Effector CD4-positive, alpha-beta T cell (primary cell): ENCODE data around the gene VPREB1.
"Not testable (repeated sequence)": the region's sequence is repeated elsewhere in the genome, so short reads cannot be mapped to it uniquely, and the experiment has no call there.

Experiments
- DNase-seq: peaks from one replicate; pipeline ENCODE4 v3.0.0-alpha.2; 2020

Gene VPREB1

DNA sequence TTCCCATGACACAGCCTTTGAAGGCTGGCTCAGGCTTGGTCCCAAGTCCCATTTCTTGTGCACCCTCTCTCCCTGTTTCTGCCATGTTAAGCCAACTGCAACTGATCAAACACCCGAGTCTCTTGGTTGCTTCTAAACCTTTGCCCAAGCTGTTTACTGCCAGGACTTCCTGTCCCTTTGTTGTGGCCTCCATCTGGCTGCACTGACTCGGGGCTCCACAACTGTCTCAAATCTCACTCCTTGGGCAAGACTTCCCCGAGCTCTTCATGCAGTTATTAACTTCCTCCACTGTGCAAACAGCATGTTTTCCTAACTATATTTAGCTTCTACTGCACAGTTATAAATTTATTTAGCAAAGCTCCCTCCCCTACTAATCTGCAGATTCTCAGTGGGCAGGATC, 4.3 kb downstream of the VPREB1 start:
- no peak for DNase-seq

- DNase-seq: not testable (repeated sequence)
Measured at GRCh38 chr22:22250651-22251050, 6.1 kb downstream of the VPREB1 start.

GRCh38 chr22:22256133-22256532, 11.5 kb downstream of the VPREB1 start:
- not testable (repeated sequence) for DNase-seq

GRCh38 chr22:22258597-22259415, 14.2 kb downstream of the VPREB1 start:
- not testable (repeated sequence) for DNase-seq

DNA sequence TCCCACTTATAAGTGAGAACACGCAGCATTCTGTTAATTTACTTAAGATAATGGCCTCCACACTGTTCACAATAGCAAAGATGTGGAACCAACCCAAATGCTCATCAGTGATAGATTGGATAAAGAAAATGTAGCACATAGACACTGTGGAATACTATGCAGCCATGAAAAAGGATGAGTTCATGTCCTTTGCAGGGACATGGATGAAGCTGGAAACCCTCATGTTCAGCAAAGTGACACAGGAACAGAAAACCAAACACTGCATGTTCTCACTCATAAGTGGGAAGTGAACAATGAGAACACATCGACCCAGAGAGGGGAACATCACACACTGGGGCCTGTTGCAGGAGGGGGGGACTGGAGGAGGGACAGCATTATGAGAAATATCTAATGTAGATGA, 15.6 kb downstream of the VPREB1 start:
- DNase-seq: not testable (repeated sequence)

DNA sequence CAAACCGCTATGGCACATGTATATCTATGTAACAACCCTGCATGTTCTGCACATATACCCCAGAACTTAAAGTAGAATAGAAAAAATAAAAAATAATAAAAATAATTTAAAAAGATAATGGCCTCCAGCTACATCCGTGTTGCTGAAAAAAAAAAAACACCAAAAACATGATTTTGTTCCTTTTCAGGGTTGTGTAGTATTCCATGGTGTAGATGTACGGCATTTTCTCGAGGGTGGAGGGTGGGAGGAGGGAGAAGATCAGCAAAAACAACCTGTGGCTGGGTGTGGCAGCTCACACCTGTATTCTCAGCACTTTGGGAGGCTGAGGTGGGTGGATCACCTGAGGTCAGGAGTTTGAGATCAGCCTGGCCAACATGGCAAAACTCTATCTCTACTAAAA, 16.0 kb downstream of the VPREB1 start:
- DNase-seq: not testable (repeated sequence)

- not testable (repeated sequence) for DNase-seq
Measured at GRCh38 chr22:22262332-22263074, 17.9 kb downstream of the VPREB1 start.

GRCh38 chr22:22263823-22264222, 19.2 kb downstream of the VPREB1 start:
- not testable (repeated sequence) for DNase-seq

GRCh38 chr22:22270036-22270676, 25.6 kb downstream of the VPREB1 start:
- not testable (repeated sequence) for DNase-seq

- not testable (repeated sequence) for DNase-seq
Measured at GRCh38 chr22:22277423-22277822, 32.8 kb downstream of the VPREB1 start.

- not testable (repeated sequence) for DNase-seq
Measured at GRCh38 chr22:22284962-22285756, 40.6 kb downstream of the VPREB1 start.

- DNase-seq: not testable (repeated sequence)
Measured at GRCh38 chr22:22286390-22287105, 42.0 kb downstream of the VPREB1 start.

DNA sequence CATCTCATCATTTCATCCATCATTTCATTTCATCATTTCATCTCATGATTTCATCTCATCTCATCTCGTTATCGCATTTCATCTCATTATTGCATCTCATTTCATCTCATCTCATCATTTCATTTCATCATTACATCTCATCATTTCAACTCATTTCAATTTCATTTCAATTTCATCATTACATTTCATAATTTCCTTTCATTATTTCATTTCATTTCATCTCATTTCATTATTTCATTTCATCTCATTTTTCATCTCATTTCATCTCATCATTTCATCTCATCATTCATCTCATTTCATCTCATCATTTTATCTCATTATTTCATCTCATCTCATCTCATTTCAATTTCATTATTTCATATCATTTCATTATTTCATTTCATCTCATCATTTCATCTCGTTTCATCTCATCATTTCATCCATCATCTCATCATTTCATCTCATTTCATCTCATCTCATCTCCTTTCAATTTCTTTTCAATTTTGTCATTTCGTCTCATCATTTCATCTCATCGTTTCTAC, 42.6 kb downstream of the VPREB1 start:
- not testable (repeated sequence) for DNase-seq

DNA sequence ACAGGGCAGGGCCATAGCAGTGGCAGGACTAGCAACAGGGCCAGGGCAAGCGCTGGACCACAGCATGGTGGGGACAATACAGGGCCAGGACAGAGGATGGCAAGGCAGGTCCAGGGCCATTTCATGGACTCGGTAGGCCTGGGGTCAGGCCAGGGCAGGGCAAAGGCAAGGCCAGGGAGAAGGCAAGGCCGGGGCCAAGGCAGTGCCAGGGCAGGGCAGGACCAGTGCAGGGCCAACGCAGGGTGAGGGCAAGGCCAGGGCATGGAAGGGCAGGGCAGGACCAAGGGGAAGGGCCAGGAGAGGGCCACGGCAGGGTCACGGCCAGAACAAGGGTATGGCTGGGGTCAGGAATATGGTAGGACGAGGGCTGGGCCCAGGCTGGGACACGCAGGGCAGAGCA, 45.1 kb downstream of the VPREB1 start:
- DNase-seq: not testable (repeated sequence)

DNA sequence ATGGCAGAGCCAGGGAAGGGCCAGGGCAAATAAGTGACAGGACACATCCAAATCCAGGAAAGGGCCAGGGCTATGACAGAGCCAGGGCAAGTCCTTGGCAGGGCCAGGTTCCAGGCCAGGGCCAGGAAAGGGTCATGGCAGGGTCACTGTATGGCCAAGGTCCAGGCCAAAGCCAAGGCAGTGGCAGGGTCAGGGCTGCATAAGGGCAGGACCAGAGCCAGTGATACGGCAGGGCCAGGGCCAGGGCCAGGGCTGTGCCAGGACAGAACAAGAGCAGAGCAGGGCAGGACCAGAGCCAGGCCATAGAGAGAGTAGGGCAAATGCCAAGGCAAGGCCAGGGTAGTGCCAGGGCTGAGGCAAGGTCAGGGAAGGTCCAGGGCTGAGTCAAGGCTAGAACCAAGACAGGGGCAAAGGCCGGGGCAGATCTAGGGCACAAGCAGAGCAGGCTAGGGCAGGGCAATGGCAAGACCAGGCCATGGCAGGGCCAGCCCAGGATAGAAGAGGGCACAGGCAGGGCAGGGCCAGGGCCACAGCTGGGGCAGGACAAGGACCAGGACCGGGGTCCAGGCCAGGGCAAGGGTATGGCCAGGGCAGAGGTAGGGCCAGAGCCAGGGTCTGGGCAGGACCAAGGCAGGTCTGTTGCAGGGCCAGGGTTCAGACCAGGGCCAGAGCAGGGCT, 46.7 kb downstream of the VPREB1 start:
- DNase-seq: not testable (repeated sequence)

DNA sequence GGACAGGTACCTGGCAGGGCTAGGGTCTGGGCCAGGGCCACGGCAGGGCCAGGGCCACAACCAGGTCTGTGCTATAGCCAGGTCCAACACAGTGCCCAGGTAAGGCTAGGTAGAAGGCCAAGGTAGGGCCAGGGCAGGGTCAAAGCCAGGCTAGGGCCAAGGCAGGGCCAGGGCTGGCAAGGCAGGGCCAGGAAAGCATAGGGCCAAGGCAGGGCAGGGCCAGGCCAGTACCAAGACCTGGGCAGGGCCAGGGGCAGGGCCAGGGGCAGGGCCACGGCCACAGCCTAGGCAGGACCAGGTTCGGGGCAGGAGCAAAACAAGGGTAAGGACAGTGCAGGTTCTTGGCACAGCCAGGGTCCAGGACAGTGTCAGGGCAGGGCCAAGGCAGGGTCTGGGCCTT, 48.1 kb downstream of the VPREB1 start:
- not testable (repeated sequence) for DNase-seq

DNA sequence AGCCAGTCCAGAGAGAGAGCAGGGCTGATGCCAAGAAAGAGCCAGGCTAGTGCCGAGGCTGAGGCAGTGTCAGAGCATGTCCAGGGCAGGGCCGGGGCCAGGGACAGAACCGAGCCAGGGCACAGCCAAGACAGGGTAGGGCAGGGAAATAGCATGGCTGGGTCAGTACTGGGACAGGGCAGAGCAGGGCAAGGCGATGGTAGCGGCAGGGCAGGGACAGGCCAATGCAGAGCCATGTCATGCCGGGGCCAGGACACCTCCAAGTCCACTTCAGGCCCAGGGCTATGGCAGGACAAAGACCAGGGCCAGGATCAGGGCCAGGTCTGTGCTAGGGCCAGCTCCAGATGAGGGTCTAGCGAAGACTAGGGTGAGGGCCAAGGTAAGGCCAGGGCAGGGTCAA, 48.9 kb downstream of the VPREB1 start:
- not testable (repeated sequence) for DNase-seq

DNA sequence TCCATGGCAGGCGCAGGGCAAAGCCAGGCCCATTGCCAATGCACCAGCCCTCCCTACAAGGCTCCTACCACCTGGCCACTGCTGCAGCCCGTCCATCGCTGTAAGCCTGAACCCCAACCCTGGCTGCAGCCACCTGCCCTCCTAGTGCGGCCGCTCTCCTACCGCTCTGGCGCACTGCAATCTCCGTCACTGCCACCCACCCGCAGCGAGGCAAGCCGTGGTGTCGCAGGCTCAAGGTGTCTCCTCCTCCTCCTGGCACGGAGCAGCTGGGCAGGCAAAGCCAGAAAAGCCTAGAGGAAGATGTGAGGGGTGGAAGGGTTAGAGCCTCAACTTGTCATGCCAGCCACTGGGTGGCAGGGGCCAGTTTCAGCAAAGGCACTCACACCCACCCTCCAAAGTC, 50.1 kb downstream of the VPREB1 start:
- not testable (repeated sequence) for DNase-seq
